Middle frontal gyrus (tissue), 1 donor: ENCODE measurements around the gene NDUFC2.
"Not testable (repeated sequence)": the region's sequence is repeated elsewhere in the genome, so short reads cannot be mapped to it uniquely, and the experiment has no call there.

Source experiments
- DNase-seq: peaks from one replicate; pipeline ENCODE4 v3.0.0-alpha.2; 2015; ENCODE audit warnings: low spot score; ENCODE audit errors: extremely low spot score

The NDUFC2 gene

DNA sequence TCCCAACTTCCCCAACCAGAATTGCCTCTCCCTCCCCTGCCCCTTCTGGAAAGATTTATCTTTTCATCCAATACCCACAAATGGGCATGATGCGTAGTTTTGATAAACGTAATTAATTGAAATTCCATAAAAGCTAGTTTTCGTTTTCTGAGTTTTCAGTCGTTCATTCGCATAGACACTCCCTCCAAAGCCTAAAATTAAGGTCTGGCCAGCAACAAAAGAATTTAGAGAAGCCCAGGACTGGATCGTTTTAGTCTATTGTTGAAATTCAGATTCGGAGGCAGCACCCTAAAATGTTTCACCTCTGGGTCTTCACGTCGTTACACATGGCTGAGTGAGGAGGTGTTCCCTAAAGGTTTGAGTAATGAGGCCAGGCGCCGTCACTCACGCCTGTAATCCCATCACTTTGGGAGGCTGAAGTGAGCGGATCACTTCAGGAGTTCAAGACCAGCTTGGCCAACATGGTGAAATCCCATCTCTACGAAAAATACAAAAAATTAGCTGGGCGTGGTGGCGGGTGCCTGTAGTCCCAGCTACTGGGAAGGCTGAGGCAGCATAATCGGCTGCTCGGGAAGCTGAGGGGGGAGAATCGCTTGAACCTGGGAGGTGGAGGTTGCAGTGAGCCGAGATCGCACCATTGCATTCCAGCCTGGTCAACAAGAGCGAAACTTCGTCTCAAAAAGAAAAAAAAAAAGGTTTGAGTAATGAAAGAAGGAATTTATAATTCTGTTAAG is 589 bp upstream of the NDUFC2 start:
- no peak for DNase-seq

DNA sequence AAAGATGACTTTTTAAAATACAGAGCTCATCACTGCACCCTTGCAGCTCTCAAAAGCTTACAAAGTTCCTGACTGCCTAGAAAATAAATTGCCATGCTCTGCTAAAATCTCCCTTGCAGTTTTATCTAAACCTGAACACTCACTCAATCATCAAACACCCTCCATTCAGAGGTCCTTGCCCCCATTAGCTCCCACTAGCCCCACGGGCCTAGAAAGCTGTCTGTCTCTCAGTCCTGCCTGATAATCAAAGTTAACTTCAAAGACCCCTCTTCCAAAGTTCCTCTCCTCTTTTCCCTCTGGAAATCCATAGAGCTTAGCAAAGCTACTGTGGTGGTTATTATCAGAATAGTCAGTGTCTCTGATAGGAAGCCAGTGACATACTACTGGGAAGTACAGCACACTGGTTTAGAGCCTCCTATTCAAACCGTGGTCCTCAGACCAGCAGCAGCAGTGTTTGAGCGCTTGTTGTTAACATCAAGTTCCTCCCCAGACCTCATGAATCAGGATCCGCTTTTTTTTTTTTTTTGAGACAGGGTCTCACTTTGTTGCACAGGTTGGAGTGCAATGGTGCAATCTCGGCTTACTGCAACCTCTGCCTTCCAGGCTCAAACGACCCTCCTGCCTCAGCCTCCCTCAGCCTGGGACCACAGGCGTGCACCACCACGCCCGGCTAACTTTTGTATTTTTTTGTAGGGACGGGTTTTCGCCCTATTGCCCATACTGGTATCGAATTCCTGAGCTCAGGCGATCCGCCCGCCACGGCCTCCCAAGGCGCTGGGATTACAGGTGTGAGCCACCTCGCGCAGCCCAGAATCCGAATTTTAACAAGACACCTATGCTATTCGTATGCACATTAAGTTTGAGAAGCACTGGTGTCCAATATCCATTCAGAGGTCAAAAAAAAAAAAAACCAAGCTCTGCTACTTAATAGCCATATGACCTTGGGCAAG is 1.2 kb downstream of the NDUFC2 start:
- no peak for DNase-seq

DNA sequence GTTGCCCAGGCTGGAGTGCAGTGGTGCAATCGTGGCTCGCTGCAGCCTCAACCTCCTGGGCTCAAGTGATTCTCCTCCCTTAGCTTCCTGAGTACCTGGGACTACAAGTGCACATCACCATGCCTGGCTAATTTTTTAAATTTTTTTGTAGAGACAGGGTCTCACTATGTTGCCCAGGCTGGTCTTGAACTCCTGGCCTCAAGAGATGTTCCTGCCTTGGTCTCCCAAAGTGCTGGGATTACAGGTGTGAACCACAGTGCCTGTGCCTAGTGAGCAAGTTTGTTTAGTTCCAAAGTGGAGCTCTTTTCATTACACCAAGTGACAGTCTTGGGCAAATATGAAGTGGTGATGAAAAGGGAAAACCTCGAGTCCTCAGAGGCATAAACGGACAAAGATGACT is 2.1 kb downstream of the NDUFC2 start:
- not testable (repeated sequence) for DNase-seq

- DNase-seq = no peak
Measured at GRCh38 chr11:78076733-78077403, 2.8 kb downstream of the NDUFC2 start.

GRCh38 chr11:78074756-78075155 is 4.9 kb downstream of the NDUFC2 start:
- DNase-seq = no peak

DNA sequence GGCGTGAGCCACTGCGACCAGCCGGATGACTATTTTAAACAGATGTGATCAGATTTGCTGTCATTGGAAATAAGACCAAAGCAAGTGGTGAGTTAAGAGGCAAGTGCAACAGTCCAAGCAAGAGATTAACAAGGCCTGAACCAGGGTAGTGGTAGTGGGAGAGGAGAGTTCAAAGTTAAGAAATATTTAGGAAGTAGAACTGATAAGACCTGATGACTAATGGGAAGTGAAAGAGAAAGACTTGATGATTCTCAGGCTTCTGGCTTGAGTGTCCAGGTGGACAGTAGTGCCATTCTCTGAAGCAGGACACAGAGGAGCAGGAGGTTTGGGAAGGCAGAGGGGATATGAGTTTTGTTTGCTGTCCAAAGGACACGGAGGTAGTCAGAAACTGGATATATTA is 7.2 kb downstream of the NDUFC2 start:
- DNase-seq = no peak

GRCh38 chr11:78071717-78072116 is 7.9 kb downstream of the NDUFC2 start:
- no peak for DNase-seq

DNA sequence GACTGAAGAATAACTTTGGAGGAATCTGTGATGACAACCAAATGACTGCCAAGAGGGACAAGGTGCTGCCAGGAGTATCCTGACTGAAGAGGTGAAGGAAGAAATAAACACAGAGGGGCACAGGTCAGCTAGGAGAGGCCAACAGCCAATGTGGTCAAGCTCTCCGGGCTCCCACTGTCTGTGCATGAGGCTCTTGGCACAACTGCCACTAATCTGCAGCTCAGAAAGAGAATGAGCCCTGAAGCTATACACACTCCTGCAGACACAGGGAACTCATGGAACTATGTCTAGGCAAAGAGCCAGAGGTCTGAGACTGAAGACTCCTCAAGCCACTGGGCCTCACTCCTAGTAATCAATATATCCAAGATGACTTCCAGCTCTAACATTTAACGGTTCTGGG is 9.0 kb downstream of the NDUFC2 start:
- DNase-seq = no peak

GRCh38 chr11:78069465-78069864 is 10.2 kb downstream of the NDUFC2 start:
- DNase-seq = no peak

DNA sequence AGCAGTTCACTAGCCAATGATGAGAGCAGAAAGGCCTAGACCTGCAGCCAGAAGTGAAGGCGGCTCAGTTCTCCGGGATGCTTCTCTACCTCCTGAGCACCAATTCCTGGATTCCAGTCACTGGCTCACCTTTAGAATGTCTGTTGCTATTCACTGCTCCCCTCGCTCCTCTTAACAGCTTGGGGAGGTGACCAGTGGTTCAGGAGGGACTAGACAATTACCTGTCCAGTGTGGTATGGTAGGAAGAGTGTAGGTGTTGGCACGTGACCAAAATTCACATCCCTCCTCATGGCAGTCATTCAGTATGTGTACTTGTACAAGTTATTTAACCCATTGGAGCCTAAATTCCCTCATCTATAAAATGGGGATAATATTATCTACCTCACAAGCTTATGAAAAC is 12.0 kb downstream of the NDUFC2 start:
- no peak for DNase-seq

GRCh38 chr11:78066471-78066870 is 13.2 kb downstream of the NDUFC2 start:
- no peak for DNase-seq

DNA sequence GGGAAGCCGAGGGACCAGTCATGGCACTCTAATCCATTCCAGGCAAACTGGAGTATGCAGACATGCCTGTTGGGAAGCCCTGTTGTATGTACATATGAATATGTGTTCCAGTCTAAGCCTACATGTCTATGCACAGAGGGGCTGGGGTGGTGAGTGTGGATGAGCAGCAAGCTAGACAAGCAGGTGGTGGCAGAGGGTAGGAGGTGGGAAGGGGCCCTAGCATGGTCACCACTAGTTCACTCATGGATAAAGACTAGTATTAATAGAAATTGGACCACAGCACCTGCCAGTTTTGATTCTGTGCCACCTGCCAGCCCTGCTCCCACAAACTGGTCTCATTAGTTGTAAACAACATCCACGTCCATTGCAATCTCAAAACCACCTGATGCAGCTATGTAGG is 14.5 kb downstream of the NDUFC2 start:
- no peak for DNase-seq

- DNase-seq = no peak
Measured at GRCh38 chr11:78063440-78064181, 16.1 kb downstream of the NDUFC2 start, which contains the start of gene THRSP. Gene THRSP (plus strand): TSS chr11:78063861. CDS start chr11:78063882, 21 bp downstream.

DNA sequence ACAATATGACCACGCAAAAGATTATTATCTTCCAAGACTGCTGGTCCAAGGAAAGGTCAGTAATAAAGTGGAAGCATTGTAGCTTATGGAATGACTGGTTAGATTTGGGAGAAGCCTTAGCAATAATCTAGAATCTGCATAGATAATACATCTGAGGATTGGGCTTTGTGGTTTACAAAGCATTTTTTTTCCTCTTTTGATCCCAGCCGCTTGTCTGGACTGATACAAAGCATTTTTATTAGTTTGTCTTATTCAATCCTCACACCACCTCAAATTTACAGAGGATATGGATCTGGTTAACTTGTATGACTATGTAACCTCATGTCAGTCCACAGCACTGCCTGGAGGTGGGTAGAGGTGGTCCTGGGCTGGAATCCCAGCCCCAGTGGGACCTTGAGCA is 17.0 kb downstream of the NDUFC2 start:
- no peak for DNase-seq

- DNase-seq = no peak
Measured at GRCh38 chr11:78061921-78062311, 17.7 kb downstream of the NDUFC2 start.

DNA sequence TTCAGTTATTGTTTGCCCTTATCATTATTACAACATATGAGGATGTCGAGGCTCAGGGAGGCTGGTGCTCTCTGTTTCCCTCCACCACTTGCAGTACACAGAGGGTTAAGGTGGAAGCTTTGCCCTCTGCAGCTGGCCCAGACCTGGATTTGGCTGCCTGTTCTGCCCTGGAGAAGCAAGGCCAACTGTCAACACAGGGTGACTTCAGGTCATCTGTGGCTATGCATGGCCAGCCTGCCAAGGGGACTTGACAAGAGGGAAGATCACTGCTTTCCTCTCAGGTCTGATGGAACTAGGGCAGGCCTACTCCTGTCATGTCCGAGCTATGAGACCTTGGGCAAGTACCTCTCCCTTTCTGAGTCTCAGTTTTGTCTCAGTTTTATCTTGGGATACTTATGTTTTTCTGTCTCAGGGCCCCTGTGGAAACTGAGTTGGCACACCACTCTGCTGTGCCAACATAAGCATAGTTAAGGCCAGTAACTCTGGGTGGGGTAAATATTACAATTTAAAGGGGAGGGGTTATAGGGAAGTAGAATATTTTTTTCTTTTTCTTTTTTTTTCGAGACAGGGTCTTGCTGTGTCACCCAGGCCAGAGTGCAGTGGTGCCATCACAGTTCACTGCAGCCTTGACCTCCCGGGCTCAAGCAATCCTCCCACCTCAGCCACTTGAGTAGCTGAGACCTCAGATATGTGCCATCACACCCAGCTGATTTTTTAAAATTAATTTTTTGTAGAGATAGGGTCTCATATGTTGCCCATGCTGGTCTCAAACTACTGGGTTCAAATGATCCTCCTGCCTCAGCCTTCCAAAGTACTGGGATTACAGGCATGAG is 18.4 kb downstream of the NDUFC2 start:
- no peak for DNase-seq

DNA sequence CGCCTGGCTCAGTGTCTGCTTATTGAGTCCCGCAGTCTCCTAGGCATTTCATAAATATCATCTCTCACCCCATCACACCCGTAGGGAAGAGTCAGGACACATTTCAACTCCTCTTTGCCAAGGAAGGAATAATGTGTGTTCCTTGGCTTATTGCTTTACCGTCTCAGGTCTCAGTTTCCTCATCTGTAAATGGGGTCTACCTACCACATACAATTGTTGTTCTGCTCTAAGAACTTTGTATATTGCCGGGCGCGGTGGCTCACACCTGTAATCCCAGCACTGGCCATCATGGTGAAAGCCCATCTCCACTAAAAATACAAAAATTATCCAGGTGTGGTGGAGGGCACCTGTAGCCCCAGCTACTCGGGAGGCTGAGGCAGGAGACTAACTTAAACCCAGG is 19.1 kb downstream of the NDUFC2 start:
- DNase-seq = no peak

- not testable (repeated sequence) for DNase-seq
Measured at GRCh38 chr11:78059749-78060328, 19.8 kb downstream of the NDUFC2 start.

DNA sequence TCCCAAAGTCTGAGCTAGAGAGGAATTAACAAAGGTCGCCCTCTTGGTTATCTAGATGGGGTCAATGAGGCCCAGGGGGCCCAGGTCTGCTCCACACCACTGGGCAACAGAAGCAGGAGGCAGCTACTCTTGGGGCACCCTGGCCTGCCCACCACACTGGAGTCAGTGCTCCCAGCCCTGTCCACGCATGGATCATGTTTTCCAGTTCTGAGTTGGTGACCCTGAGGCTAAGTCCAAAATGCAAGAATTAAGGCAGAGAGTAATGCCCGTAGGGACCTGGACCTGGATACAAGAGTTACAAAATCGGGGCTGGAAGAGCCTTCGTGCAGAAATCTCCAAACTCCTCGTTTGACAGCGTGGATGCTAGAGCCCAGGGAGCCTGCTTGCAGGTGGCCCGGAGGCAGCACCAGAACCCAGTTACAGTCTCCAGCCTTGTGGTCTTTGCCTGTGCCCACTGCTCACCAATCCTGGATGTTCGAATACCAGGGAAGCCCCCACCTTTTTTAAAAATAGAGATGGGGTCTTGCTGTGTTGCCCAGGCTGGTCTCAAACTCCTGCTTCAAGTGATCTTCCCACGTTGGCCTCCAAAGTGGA is 22.1 kb downstream of the NDUFC2 start:
- DNase-seq = no peak

- no peak for DNase-seq
Measured at GRCh38 chr11:78056093-78056492, 23.6 kb downstream of the NDUFC2 start.
